Posterior vena cava (tissue), 2 donors: Measurements from ENCODE around the gene CX3CR1. TPM values are rescaled to one million over a fixed set of nuclear protein-coding genes. Genes with fewer than 3 reads are reported as not detected.
"Not testable (repeated sequence)": the region's sequence is repeated elsewhere in the genome, so short reads cannot be mapped to it uniquely, and the experiment has no call there.

Experiments
- DNase-seq: peaks from one replicate; pipeline ENCODE4 v3.0.0-alpha.2; 2020; ENCODE audit warnings: low spot score
- intact Hi-C, 2 donors: fragments of 100-400 bp; cut with DNase I; formaldehyde crosslinking; loops; one replicate each; pipeline versions ENCODE4 v1.14.1 to v1.14.2; 2022 to 2023
- long read RNA-seq, 2 donors: library from polyadenylated mRNA; unstranded; transcript quantifications; one replicate each; pipeline ENCODE4 v2.0.0, GENCODE V29; 2020 to 2021
- total RNA-seq, 2 donors: library from RNA; stranded (reverse); fragmentation: NEBNext Ultra II Directional; extraction: Animal tissue kit (Norgen Biotek cat#: 25700); gene quantifications; one replicate each; pipeline ENCODE4 v1.2.1, GENCODE V29; 2021
- donor health status: DM: yes; HTN: yes; CAD: no.
- donor health status: DM: yes; HTN: yes; CAD: no.

CX3CR1 gene
- 1 to 10 TPM in 1 of 2 donors, under 1 TPM in 1; 0.52 to 1.9 TPM for total RNA-seq
- long read RNA-seq, donor 1, result 0 reads
- long read RNA-seq, donor 2, result 0 reads

- intact Hi-C loops, result no loop called here
- no peak for DNase-seq
Observed at GRCh38 chr3:39279745-39280517, at the start of gene CX3CR1. Gene CX3CR1, minus strand, starts transcription at chr3:39280036. Its CDS starts 13,527 bp downstream, at chr3:39266509.

DNA sequence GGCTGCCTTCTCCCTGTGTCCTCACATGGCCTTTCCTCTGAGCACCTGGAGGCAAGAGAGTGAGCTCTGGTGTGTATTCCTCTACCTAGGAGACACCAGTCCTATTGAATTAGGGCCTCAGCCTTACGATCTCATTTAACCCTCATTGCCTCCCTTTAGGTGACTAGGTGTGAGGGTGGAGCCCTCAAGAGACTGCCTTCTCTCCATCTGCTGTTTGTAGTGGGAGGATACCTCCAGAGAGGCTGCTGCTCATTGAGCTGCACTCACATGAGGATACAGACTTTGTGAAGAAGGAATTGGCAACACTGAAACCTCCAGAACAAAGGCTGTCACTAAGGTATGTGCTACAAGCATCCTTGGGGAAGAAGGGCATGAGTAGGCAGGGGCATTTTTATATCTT lies 49.7 kb upstream of the CX3CR1 start, which contains the start of gene CCR8:
Gene CCR8 (plus strand): TSS at position 217 of the 400 bp plus-strand sequence. CDS start 2,623 bp downstream, outside the sequence.
- intact Hi-C loops, result no loop called here
- DNase-seq, result no peak

- DNase-seq, result no peak
- intact Hi-C loops, result no loop called here
Observed at GRCh38 chr3:39327746-39328349, 48.0 kb upstream of the CX3CR1 start.

DNA sequence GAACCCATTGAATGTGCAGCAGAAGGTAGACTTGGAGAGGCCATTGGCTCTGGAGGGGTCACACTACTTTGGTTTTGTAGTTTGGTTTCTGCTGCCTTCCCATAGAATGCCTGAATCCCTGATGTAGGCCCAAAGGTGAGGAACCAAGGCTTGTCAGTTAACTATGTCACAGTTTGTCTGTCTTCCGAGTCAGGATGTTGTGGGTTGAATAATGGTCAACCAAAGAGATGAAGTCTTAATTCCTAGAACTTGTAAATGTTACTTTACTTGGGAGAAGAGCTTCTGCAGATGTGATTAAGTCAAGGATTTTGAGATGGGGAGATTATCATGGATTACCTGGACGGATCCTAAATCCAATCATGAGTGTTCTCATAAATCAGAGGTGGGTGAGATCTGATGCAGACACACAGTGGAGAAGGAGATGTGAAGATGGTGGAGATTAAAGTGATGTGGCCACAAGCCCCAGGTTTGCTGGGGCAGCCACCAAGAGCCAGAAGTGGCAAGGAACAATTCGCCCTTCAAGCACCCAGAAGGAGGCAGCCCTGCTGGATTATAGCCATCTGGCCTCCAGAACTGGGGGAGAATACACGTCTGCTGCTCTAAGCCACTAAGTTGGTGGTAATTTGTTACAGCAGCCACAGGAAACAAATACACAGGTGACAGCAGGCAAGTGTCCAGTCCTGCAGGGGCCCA lies 47.4 kb upstream of the CX3CR1 start:
- intact Hi-C loops, result no loop called here

GRCh38 chr3:39325236-39325635 lies 45.4 kb upstream of the CX3CR1 start:
- intact Hi-C loops, result no loop called here
- no peak for DNase-seq

More for the DNA sequence above, 47.4 kb upstream of the CX3CR1 start:
- no peak for DNase-seq

DNA sequence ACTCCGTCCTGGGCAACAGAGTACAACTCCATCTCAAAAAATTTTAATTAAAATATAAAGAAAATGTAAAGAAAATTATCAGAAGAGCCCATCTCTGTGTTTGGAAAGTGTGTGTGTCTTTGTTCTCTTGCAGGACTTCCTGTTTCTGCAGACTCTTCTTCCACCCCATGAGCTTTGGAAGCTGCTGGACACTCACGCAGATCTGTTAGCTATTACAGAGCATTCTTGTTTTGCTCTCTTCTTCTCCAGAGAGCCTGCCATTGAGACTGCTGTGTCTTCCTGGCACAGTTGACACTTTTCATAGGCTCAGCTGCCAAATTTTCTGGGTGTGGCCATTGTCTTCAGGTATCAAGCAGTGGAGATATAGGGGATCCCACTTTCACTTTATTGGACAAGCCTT lies 43.7 kb upstream of the CX3CR1 start:
- DNase-seq, result no peak
- intact Hi-C loops, result no loop called here

GRCh38 chr3:39322936-39323335 lies 43.1 kb upstream of the CX3CR1 start:
- no peak for DNase-seq

GRCh38 chr3:39322209-39322715 lies 42.4 kb upstream of the CX3CR1 start:
- DNase-seq, intact Hi-C loops: not testable (repeated sequence)

More at GRCh38 chr3:39322936-39323335, 43.1 kb upstream of the CX3CR1 start:
- intact Hi-C loops, result no loop called here

- intact Hi-C loops, DNase-seq: not testable (repeated sequence)
Observed at GRCh38 chr3:39321574-39321983, 41.7 kb upstream of the CX3CR1 start.

DNA sequence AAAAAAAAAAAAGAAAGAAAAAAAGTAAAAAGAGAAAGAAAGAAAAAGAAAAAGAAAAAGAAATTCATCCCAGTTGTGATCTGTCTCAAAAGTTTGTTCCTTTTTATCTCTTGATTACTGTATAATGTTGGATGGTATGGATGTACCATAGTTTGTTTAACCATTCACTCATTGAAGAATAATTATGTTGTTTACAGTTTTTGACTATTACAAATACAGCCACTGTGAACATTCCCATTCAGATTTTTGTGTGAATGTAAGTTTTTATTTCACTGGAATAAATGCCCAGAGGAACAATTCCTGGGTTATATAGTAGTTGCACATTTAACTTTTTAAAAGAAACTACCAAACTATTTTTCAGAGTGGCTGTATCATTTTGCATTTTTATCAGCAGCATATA lies 39.4 kb upstream of the CX3CR1 start:
- intact Hi-C loops, result no loop called here
- no peak for DNase-seq

DNA sequence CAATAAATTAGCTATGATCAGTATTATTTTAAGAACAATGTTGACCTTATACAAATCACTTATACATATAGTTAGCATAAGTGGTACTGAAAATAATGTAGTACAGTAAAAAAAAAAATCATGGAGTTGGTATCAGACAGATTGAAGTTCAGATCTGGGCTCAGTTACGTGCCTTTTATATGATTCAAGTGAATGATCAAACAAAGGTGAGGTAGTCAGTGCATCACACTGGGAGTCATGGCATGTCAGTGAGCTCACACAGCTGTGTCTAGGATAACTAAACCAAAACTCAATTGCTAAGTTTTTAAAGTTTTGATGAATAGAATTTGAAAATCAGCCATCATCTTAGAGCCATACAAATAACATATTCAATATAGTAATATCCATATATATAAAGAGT lies 38.5 kb upstream of the CX3CR1 start:
- no peak for DNase-seq
- intact Hi-C loops, result no loop called here

DNA sequence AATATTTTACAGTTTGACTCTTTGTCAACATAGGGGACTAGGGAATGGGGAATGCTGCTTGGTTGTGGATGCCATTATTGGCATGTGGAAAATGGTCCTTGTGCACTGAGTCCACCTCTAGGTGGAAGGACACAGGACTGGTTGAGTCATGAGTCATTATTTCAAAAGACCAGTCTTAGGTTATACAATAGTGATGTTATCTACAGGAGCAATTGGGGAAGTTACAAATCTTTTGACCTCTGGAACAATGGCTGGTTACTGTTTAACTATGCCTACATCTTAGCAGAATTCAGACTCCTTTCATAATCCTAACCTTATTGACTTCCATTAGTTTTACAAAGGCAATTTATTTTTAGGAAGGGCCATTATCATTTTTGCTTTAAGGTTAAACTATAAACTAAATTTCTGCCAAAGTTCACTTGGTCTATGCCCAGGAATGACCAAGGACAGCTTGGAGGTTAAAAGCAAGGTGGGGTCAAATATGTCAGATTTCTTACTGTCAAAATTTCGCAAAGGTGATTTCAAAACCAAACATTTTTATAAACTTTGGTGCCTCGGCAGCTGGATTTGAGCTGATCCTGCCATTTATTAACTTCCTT lies 37.8 kb upstream of the CX3CR1 start:
- DNase-seq, result no peak
- intact Hi-C loops, result no loop called here

DNA sequence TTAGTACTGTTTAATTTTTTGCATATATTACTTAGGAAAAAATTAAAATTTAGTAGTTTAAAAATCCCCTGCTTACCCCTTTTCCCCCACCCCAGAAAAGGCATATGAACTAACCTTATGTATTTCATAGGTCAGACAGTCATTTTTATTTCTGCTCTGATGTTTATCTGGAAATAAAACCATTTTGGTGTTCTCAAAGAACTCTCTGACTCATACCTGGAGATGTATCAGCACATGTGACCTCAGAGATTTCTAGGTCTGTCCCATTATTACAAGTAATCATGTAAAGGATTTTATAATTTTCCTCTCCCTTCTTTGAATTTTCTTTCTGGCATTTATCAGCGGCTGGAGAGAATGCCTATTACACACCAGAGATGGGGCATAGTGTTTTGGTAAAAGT lies 35.6 kb upstream of the CX3CR1 start:
- no peak for DNase-seq
- intact Hi-C loops, result no loop called here

DNA sequence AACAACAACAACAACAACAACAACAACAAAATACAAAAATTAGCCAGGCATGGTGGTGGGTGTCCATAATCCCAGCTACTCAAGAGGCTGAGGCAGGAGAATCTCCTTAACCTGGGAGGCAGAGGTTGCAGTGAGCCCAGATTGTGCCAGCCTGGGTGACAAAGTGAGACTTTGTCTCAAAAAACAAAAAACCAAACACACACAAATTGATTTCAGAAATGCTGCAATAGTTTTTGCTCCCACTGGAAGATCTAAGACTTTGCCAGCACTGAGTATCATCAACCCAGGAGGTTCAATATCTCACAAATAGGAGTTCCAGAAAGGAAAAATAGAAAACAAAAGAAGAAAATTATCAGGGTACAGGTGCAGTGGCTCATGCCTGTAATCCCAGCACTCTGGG lies 33.5 kb upstream of the CX3CR1 start:
- intact Hi-C loops, result no loop called here
- DNase-seq, result no peak

- DNase-seq, result no peak
- intact Hi-C loops, result no loop called here
Observed at GRCh38 chr3:39302178-39302577, 22.3 kb upstream of the CX3CR1 start.

DNA sequence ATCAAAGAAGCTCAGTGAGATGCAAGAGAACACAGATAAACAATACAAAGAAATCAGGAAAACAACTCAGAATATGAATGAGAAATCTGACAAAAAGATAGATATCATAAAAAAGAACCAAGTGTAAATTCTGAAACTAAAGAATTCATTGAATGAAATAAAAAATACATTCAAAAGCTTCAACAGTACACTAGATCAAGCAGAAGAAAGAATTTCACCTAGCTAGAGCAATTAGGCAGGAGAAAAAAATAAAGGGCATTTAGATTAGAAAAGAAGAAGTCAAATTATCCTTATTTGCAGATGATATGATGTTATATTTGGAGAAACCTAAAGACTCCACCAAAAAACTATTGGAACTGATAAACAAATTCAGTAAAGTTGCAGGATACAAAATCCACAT lies 19.4 kb upstream of the CX3CR1 start:
- intact Hi-C loops, result loop anchor here in 1 of 2 donors (10.0 kb wide), 1 partner anchor 164 kb away; no protein-coding TSS in a partner anchor
- DNase-seq, result no peak

DNA sequence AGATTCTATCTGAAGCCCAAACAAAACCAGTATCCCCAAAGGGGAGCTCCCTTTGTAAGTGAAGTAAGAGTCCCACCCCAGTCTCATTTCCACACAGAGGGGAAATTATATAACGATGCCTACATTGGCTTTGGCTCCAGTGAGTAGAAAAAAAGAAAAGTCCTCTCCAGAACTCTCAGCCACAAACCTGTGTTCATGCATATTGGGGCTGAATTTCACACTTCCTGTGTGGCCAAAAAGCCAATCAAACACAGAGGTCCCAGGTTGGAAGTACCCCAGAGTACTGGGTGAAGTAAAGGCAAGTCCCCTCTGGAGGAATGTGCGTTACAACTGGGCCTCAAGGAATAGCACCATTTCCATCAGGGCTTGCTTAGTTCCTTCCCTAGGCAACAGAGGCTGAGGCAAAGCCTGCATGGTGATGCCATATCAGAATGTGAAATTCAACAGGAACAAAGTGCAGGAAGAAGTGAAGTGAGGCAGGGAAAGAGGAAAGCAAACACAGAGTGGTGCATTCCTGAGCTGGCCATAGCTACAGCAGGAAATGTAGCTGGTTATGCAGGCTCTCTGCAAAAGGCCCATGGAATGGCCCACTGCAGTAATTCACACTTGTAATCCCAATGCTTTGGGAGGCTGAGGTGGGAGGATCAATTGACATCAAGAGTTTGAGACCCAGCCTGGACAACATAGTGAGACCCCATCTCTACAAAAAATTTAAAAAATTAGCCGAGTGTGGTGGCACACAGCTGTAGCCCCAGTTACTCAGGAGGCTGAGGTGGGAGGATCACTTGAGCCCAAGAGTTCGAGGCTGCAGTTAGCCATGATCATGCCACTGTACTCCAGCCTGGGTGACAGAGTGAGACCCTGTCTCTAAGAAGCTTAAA lies 16.6 kb upstream of the CX3CR1 start:
- intact Hi-C loops, result loop anchor here in 1 of 2 donors (10.0 kb wide), 1 partner anchor 162 kb away; no protein-coding TSS in a partner anchor
- no peak for DNase-seq

GRCh38 chr3:39295184-39295775 lies 15.4 kb upstream of the CX3CR1 start:
- intact Hi-C loops, result loop anchor here in 1 of 2 donors (10.0 kb wide), 1 partner anchor 160 kb away; no protein-coding TSS in a partner anchor

More at GRCh38 chr3:39295184-39295775, 15.4 kb upstream of the CX3CR1 start:
- no peak for DNase-seq
